ENCODE measurements around the gene MRPL36. TPM values are rescaled to one million over a fixed set of nuclear protein-coding genes. Genes with fewer than 3 reads are reported as not detected.

Gene MRPL36
- total and polyA plus RNA-seq, 9 of the 15 experiments (the other 6 are each of a cell fraction or from before 2014, with no cell fraction given) = 78.3 to 557 (median 124) TPM

DNA sequence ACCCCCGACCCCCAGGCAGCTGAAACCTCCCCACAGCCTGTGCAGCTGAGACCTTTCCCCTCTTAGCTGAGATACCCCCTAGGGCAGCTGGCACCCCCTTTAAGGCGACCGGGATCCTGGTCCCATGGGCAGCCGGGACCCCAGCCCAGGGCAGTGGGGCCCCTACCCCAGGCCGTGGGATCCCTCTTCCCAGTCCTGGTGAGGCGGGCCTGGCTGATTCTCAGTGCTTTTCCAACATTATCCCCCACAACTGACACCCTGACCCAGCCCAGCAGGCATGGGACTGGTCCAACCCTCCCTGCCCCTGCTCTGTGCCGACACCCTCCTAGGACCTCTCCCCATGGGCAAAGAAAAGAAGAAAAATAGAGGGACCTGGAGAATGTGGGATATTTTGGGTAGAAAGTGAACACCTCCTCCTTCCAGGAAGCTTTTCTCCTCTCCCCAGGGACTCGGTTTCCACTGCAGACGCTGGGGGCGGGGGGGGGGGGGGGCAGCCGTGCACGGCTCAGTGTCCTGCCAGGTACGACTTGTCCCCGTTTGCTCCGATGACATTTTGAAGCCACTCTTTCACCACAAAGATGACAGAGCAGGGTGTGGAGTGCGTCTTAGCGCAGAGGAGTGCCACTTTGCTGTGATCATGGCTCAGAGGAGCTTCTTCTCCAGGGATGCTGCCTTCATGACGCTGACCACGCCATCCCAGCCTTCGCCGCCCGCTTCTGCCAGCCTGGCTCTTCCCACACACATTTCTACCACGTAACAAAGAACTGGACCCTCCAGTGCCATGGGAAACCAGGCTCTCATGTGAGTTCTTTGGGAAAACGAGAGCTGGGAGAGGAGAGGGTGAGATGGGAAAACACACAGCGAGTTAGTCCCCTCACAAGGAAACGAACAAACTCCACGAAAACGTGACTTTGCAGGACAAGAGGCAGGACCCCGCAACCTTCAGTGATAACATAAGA is 47.5 kb downstream of the MRPL36 start (continued):
- TF ChIP-seq, protein P1, sequence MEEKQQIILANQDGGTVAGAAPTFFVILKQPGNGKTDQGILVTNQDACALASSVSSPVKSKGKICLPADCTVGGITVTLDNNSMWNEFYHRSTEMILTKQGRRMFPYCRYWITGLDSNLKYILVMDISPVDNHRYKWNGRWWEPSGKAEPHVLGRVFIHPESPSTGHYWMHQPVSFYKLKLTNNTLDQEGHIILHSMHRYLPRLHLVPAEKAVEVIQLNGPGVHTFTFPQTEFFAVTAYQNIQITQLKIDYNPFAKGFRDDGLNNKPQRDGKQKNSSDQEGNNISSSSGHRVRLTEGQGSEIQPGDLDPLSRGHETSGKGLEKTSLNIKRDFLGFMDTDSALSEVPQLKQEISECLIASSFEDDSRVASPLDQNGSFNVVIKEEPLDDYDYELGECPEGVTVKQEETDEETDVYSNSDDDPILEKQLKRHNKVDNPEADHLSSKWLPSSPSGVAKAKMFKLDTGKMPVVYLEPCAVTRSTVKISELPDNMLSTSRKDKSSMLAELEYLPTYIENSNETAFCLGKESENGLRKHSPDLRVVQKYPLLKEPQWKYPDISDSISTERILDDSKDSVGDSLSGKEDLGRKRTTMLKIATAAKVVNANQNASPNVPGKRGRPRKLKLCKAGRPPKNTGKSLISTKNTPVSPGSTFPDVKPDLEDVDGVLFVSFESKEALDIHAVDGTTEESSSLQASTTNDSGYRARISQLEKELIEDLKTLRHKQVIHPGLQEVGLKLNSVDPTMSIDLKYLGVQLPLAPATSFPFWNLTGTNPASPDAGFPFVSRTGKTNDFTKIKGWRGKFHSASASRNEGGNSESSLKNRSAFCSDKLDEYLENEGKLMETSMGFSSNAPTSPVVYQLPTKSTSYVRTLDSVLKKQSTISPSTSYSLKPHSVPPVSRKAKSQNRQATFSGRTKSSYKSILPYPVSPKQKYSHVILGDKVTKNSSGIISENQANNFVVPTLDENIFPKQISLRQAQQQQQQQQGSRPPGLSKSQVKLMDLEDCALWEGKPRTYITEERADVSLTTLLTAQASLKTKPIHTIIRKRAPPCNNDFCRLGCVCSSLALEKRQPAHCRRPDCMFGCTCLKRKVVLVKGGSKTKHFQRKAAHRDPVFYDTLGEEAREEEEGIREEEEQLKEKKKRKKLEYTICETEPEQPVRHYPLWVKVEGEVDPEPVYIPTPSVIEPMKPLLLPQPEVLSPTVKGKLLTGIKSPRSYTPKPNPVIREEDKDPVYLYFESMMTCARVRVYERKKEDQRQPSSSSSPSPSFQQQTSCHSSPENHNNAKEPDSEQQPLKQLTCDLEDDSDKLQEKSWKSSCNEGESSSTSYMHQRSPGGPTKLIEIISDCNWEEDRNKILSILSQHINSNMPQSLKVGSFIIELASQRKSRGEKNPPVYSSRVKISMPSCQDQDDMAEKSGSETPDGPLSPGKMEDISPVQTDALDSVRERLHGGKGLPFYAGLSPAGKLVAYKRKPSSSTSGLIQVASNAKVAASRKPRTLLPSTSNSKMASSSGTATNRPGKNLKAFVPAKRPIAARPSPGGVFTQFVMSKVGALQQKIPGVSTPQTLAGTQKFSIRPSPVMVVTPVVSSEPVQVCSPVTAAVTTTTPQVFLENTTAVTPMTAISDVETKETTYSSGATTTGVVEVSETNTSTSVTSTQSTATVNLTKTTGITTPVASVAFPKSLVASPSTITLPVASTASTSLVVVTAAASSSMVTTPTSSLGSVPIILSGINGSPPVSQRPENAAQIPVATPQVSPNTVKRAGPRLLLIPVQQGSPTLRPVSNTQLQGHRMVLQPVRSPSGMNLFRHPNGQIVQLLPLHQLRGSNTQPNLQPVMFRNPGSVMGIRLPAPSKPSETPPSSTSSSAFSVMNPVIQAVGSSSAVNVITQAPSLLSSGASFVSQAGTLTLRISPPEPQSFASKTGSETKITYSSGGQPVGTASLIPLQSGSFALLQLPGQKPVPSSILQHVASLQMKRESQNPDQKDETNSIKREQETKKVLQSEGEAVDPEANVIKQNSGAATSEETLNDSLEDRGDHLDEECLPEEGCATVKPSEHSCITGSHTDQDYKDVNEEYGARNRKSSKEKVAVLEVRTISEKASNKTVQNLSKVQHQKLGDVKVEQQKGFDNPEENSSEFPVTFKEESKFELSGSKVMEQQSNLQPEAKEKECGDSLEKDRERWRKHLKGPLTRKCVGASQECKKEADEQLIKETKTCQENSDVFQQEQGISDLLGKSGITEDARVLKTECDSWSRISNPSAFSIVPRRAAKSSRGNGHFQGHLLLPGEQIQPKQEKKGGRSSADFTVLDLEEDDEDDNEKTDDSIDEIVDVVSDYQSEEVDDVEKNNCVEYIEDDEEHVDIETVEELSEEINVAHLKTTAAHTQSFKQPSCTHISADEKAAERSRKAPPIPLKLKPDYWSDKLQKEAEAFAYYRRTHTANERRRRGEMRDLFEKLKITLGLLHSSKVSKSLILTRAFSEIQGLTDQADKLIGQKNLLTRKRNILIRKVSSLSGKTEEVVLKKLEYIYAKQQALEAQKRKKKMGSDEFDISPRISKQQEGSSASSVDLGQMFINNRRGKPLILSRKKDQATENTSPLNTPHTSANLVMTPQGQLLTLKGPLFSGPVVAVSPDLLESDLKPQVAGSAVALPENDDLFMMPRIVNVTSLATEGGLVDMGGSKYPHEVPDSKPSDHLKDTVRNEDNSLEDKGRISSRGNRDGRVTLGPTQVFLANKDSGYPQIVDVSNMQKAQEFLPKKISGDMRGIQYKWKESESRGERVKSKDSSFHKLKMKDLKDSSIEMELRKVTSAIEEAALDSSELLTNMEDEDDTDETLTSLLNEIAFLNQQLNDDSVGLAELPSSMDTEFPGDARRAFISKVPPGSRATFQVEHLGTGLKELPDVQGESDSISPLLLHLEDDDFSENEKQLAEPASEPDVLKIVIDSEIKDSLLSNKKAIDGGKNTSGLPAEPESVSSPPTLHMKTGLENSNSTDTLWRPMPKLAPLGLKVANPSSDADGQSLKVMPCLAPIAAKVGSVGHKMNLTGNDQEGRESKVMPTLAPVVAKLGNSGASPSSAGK (IDR thresholded peaks at IDR 0.05) = no peak
- TF ChIP-seq MCM5 (IDR thresholded peaks at IDR 0.05; ENCODE audit: low read depth) (no peak), U2AF1 (optimal IDR thresholded peaks at IDR 0.05; ENCODE audit: low read depth, low read length) (no peak), PHTF2 (CRISPR knock-in tag; IDR thresholded peaks at IDR 0.05) (no peak)

Data from K562 (cell line).